HG03457 (cell line): ENCODE measurements around the gene TEAD1.

Source experiments
- ATAC-seq: cut with Tn5 transposase; IDR thresholded peaks from one replicate; pipeline ENCODE4 v1.9.1; 2021; ENCODE audit warnings: moderate number of reproducible peaks; ENCODE audit not compliant: unreplicated experiment

The TEAD1 gene

DNA sequence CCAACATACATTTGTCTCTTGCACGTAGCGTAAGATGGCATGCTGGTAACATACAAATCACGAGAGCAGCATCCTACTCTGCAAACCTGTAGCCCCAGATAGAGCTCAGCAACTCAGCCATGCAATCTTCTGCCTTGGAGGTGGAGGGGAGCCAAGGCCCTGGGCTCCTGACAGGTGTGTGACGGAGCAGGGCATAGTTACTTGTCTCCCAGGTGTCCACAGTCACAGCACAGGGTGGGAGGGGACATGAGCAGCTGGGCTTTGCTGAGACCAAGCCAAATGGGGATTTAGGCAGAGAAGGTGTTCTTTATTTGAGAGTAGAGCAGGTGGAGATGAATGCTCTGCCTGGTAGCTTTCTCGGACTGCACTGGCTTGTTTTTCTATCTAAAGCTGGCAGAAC, 111.7 kb downstream of the TEAD1 start:
- no peak for ATAC-seq

- ATAC-seq = no peak
Observed at GRCh38 chr11:12786450-12786849, 112.2 kb downstream of the TEAD1 start.

GRCh38 chr11:12786891-12787290, 112.7 kb downstream of the TEAD1 start:
- no peak for ATAC-seq

DNA sequence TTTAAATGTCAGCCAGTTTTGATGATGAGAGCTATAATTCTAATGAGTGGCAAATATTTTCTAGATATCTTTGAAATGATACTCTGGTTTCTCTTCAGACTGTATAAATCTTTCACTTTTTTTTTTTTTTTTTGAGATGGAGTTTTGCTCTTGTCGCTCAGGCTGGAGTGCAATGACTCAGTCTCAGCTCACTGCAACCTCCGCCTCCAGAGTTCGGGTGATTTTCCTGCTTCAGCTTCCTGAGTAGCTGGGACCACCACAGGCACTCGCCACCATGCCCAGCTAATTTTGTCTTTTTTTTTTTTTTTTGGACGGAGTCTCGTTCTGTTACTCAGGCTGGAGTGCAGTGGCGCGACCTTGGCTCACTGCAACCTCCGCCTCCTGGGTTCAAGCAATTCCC, 113.6 kb downstream of the TEAD1 start:
- ATAC-seq = no peak

- ATAC-seq = no peak
Observed at GRCh38 chr11:12789054-12789453, 114.8 kb downstream of the TEAD1 start.

DNA sequence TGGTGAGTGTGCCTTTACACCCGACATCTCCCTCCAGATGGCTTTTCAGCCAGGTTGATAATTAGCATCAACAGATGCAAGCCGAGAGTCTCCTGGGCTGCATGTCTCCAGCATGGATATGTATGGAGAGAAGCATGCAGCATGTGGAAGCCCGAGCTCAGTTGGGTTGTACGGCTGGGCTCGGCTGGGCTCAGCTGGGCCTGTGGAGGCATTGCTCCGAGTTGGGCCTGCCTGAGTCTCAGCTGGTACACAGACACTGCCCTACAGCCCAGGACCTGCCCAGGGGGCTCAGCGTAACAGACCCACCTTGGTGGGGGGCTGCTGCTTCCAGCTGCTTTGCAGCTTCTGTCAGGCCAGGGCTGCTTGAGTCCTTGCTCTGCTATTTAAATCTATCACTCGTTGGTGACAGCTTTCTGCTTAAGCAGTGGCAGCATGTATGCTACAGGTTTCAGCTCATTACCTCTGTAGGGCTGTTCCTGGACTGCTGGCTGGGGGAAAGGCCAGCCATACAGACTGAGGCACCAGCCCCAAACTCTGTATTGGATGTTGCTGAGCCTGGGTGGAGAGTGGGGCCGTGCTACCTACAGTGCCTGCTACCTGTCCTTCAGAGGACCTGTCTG, 115.5 kb downstream of the TEAD1 start:
- ATAC-seq = no peak

- no peak for ATAC-seq
Observed at GRCh38 chr11:12790861-12791616, 116.8 kb downstream of the TEAD1 start.

DNA sequence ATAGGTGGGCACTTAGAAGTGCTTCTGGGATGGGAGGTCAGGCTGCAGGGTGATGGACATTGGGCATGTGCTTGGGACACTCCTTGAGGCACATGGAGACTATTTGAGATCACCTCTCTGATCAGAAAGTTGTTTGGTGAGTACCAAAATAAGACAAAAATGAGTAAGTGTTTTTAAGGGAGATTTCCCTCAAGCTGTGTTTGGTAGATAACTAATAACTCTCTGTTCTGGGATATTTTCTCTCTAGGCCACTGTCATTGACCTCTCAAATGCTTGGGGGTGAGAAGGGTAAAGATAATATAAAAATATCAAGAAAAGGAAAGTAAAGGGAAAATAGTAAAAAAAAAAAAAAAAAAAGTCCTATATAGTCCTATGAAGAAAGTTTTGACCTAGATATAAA, 117.8 kb downstream of the TEAD1 start:
- no peak for ATAC-seq

GRCh38 chr11:12792590-12792989, 118.4 kb downstream of the TEAD1 start:
- ATAC-seq = no peak

- no peak for ATAC-seq
Observed at GRCh38 chr11:12793065-12793464, 118.8 kb downstream of the TEAD1 start.

GRCh38 chr11:12793506-12793905, 119.3 kb downstream of the TEAD1 start:
- ATAC-seq = no peak

DNA sequence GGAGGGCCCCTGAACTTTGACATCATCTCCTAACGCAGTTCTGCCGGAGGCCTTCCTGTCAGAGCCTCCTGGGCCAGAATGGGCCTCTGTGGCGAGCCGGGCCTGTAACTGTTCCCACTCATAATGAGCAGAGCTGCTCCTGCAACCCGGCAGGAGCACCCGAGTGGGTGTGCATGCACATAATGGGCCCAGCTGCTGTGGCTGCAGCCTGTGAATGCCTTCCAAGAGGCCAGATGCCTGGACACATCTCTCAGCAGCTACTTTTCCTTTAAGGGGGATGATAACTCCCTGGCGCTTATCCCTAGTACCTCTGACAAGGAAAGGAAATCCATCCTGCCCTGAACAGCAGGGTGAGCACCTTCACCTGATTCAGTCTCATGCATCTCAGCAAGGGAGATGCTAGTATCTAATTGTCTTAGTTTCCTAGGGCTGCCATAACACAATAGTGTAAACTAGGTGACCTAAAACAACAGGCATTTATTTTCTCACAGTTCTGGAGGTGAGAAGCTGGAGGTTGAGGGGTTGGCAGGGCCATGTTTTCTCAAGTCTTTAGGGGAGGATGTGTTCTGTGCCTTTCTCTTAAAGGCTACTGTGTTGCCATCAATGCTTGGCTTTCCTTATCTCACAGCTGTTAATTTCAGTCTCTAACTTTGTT, 120.5 kb downstream of the TEAD1 start:
- no peak for ATAC-seq

DNA sequence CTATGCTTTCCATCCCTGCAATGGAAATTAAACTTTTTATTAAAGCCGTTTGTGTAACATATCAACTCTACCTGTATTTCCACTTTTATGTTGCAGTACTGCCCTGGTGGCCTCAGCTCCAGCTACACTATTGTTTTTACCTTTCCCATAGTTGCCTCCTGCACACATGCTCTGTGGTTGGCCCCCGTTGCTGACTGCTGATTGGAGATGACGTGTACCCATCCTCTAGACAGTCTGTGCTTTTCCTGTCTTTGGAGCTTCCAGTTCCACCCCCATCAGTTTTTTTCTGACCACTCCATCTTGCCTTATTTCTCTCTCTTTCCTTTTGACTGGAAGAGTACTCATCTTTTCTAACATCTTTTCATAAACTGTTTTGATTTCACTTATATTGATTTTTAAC, 123.8 kb downstream of the TEAD1 start:
- no peak for ATAC-seq

DNA sequence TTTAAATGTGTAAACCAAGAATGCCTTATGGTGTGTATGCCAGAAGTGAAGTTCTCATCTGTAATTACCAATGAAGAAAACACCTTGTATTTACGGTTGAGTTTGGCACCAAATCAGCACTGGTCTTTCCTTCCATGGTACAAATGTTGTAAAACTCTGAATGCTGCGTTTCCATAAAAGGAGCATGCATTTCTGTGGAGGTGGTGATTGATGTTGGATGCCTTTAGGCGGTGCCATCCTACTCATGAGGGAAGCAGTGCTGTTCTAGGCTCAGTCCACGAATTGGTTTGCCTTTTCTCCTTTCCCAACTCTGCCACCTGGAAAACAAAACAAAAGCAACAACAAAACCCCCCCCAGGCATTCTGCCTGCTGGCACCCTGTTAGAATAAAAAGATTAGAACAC, 124.4 kb downstream of the TEAD1 start:
- ATAC-seq = no peak

GRCh38 chr11:12799334-12799835, 125.2 kb downstream of the TEAD1 start:
- no peak for ATAC-seq

DNA sequence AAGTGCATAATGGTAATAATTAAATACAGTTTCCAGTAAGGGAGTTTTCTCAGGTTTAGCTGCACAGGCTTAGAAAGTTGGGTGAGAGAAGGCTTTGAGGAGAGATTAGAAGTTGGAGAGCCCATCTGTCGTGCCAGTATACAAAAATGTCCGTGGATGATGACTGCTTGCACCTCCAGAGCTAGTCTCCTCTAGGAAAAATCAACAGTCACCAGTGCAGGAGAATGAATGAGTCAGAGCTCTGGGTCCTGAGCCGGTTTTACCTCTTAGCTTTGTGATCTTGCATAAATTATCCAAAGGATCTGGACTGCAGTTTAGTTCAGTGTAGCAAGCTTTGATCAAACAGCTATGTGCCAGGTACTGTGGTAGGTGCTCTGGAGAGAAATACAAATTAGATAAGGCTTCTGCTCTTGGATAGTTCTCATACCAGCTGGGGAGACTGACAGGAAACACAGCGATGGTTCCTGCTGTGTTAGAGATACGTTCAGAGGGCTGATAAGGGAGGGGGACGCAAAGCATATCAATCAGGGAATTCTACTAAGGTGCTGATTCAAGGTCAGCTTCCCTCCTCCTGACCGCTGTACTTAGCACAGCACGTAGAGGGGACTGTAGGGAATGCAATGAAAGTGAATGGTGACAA, 125.9 kb downstream of the TEAD1 start:
- no peak for ATAC-seq

GRCh38 chr11:12800871-12801270, 126.7 kb downstream of the TEAD1 start:
- no peak for ATAC-seq

- no peak for ATAC-seq
Observed at GRCh38 chr11:12801976-12802375, 127.8 kb downstream of the TEAD1 start.

DNA sequence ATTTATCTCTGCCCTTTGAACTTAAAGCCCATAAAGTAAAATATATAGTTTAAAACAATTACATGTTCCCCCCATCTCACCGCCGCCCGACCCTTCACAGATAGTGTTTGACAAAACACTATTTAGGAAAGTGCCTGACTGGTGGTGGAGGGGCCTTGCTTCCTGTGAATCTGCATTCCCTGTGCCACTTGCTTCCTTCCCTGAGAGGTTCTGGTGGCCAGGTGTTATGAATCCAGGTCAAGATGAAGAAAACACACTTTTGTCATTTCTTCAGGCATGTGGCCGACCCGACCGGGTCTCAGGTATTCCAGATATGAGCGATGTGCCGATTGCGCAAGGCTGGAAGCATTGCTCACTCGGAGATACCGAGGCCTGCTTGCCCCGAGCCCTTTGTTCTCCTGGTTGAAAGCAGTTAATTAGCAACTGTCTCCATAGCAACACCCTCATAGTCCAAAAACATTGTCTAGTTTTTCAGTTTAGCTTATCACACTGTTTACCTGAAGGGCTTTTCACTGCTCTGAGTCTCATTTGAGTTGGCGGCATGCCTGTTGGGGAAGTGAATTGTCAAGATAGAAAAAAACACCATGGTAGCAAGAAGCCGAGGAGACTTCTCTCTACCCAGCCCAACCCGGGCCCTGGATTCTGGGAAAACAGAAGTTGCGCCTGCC, 128.3 kb downstream of the TEAD1 start:
- no peak for ATAC-seq

DNA sequence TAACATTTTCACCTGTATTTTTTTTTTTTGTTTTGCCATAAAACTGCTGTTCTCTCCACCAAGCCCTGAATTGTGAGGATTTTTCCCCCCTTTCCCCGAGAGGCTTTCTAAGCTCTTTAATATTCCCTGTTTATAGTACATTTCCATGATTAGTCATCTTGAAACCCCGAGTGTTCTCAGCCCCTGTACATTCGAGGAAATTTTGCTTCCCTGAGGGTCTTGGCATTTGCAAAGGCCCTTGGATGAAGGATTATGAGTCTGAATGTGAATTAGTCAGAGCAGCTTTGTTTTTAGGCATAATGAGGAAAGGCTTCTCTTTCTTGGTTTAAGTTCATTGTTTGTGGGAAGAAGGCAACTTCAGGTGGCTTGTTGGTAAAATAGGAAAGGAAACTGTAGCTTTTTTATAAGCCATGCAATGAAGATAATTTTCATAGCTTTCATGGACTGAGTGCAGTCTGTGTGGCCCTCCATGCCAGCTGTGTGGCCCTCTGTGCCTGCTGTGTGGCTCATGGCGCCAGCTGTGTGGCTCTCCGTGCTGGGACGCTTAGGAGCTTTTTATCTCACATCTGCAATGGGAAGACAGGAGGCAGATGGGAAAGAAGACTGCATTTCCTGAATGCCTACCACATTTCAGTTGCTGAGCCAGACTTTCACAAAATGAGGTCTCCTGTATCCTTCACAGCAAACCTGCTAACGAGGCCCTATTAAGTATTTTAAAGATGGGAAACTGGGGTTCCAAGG, 129.0 kb downstream of the TEAD1 start:
- no peak for ATAC-seq
